Epidermal melanocyte (primary cell): ENCODE data around the gene PCDHGB6.
A peak's percentile ranks its signal among the peaks of the same experiment; 100 is the strongest.
"Not testable (repeated sequence)": the region's sequence is repeated elsewhere in the genome, so short reads cannot be mapped to it uniquely, and the experiment has no call there.

ENCODE experiments used
- DNase-seq: peaks from one replicate; pipeline ENCODE4 v3.0.0; 2011; ENCODE audit warnings: low spot score; ENCODE audit not compliant: insufficient read length

Gene PCDHGB6

DNA sequence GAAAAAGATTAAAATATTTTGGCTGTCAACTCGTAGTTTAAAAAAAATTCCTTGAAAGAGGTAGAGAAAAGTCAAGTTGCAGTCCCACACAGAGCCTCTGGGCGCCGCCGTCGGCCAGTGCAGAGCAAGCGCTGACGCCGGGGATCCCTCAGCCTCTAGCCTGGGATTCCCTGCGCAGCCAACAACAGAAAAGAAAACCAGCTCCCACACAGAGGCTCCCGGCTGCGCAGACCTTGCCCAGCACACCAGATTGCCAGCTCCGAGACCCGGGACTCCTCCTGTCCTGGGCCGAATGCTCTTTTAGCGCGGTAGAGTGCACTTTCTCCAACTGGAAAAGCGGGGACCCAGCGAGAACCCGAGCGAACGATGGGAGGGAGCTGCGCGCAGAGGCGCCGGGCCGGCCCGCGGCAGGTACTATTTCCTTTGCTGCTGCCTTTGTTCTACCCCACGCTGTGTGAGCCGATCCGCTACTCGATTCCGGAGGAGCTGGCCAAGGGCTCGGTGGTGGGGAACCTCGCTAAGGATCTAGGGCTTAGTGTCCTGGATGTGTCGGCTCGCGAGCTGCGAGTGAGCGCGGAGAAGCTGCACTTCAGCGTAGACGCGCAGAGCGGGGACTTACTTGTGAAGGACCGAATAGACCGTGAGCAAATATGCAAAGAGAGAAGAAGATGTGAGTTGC lies 9.8 kb downstream of the PCDHGB6 start, which contains the start of gene PCDHGB7:
PCDHGB7 (plus strand) TSS at position 184 of the 679 bp plus-strand sequence; CDS start at position 367, 183 bp downstream.
- DNase-seq, result not testable (repeated sequence)

DNA sequence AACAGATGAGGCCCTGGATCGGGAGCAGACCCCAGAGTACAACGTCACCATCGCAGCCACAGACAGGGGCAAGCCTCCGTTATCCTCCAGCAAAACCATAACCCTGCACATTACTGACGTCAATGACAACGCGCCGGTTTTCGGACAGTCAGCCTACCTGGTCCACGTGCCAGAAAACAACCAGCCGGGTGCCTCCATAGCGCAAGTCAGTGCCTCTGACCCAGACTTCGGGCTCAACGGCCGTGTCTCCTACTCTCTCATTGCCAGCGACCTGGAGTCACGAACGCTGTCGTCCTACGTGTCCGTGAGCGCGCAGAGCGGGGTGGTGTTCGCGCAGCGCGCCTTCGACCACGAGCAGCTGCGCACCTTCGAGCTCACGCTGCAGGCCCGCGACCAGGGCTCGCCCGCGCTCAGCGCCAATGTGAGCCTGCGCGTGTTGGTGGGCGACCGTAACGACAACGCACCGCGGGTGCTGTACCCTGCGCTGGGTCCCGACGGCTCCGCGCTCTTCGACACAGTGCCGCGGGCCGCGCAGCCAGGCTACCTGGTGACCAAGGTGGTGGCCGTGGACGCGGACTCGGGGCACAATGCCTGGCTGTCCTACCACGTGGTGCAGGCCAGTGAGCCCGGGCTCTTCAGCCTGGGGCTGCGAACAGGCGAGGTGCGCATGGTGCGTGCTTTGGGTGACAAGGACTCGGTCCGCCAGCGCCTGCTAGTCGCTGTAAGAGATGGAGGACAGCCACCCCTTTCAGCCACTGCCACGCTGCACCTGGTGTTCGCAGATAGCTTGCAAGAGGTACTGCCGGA lies 11.5 kb downstream of the PCDHGB6 start:
- DNase-seq, result no peak

DNA sequence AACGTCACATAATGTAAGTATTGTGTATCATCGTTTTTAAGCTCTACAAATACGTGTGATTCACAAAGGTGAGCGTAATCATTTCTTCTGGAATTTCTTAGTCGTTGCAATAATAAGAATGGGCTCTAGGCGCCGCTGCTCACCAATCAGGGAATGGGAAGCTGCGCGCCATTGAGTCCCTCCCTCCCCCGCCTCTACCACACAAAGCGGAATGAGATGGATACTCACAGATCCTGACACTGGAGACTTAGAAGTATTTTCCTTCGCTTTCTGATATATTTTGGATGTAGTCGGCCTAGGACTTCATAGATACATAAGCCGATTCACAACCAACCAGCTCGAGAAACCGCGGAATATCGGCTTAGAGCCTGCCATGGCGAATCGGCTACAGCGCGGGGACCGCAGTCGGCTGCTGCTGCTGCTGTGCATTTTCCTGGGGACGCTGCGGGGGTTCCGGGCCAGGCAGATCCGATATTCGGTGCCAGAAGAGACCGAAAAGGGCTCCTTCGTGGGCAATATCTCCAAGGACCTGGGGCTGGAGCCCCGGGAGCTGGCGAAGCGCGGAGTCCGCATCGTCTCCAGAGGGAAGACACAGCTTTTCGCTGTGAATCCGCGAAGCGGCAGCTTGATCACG lies 13.2 kb downstream of the PCDHGB6 start, which contains the start of gene PCDHGA11:
PCDHGA11 (plus strand) TSS at position 197 of the 634 bp plus-strand sequence; CDS start at position 374, 177 bp downstream.
- DNase-seq, result no peak

DNA sequence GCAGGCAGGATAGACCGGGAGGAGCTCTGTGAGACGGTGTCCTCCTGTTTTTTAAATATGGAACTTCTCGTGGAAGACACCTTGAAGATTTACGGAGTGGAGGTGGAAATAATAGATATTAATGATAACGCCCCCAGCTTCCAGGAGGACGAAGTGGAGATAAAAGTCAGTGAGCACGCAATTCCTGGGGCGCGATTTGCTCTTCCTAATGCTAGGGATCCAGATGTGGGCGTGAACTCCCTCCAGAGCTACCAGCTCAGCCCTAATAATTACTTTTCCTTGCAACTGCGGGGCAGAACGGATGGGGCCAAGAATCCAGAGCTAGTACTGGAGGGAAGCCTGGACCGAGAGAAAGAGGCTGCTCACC lies 13.7 kb downstream of the PCDHGB6 start:
- DNase-seq, result no peak

DNA sequence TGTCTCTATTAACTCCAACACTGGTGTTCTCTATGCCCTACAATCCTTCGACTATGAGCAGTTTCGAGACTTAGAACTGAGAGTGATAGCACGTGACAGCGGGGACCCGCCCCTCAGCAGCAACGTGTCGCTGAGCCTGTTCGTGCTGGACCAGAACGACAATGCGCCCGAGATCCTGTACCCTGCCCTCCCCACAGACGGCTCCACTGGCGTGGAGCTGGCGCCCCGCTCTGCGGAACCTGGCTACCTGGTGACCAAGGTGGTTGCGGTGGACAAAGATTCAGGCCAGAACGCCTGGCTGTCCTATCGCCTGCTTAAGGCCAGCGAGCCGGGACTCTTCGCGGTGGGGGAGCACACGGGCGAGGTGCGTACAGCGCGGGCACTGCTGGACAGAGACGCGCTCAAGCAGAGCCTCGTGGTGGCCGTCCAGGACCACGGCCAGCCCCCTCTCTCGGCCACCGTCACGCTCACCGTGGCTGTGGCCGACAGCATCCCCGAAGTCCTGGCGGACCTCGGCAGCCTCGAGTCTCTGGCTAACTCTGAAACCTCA lies 15.0 kb downstream of the PCDHGB6 start:
- no peak for DNase-seq

DNA sequence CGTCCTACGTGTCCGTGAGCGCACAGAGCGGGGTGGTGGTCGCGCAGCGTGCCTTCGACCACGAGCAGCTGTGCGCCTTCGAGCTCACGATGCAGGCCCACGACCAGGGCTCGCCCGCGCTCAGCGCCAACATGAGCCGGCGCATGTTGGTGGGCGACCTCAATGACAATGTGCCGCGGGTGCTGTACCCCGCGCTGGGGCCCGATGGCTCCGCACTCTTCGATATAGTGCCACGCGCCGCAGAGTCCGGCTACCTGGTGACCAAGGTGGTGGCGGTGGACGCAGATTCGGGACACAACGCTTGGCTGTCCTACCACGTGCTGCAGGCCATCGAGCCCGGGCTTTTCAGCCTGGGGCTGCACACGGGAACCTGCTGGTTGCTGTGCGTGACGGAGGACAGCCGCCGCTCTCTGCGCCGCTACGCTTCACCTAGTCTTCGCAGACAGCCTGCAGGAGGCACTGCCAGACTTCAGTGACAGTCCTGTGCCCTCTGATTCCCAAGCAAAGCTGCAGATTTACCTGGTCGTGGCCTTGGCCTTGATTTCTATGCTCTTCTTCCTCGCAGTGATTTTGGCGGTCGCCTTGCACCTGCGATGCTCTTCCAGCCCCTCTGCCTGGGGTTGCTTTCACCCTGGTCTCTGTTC lies 20.1 kb downstream of the PCDHGB6 start:
- no peak for DNase-seq

DNA sequence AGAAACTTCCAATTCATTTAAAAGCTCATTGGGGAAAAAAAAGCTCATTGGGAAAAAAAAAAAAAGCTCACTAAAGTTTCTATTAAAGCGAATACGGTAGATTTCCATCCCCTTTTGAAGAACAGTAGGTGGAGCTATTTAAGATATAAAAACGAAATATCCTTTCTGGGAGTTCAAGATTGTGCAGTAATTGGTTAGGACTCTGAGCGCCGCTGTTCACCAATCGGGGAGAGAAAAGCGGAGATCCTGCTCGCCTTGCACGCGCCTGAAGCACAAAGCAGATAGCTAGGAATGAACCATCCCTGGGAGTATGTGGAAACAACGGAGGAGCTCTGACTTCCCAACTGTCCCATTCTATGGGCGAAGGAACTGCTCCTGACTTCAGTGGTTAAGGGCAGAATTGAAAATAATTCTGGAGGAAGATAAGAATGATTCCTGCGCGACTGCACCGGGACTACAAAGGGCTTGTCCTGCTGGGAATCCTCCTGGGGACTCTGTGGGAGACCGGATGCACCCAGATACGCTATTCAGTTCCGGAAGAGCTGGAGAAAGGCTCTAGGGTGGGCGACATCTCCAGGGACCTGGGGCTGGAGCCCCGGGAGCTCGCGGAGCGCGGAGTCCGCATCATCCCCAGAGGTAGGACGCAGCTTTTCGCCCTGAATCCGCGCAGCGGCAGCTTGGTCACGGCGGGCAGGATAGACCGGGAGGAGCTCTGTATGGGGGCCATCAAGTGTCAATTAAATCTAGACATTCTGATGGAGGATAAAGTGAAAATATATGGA lies 22.7 kb downstream of the PCDHGB6 start, which contains the start of gene PCDHGA12:
PCDHGA12 (plus strand) TSS at position 176 of the 782 bp plus-strand sequence; CDS start at position 429, 253 bp downstream.
- DNase-seq, result peak; percentile 76

DNA sequence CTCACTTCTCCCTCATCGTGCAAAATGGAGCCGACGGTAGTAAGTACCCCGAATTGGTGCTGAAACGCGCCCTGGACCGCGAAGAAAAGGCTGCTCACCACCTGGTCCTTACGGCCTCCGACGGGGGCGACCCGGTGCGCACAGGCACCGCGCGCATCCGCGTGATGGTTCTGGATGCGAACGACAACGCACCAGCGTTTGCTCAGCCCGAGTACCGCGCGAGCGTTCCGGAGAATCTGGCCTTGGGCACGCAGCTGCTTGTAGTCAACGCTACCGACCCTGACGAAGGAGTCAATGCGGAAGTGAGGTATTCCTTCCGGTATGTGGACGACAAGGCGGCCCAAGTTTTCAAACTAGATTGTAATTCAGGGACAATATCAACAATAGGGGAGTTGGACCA lies 23.5 kb downstream of the PCDHGB6 start:
- DNase-seq, result no peak

DNA sequence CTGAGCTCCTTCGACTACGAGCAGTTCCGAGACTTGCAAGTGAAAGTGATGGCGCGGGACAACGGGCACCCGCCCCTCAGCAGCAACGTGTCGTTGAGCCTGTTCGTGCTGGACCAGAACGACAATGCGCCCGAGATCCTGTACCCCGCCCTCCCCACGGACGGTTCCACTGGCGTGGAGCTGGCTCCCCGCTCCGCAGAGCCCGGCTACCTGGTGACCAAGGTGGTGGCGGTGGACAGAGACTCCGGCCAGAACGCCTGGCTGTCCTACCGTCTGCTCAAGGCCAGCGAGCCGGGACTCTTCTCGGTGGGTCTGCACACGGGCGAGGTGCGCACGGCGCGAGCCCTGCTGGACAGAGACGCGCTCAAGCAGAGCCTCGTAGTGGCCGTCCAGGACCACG lies 24.5 kb downstream of the PCDHGB6 start:
- not testable (repeated sequence) for DNase-seq

DNA sequence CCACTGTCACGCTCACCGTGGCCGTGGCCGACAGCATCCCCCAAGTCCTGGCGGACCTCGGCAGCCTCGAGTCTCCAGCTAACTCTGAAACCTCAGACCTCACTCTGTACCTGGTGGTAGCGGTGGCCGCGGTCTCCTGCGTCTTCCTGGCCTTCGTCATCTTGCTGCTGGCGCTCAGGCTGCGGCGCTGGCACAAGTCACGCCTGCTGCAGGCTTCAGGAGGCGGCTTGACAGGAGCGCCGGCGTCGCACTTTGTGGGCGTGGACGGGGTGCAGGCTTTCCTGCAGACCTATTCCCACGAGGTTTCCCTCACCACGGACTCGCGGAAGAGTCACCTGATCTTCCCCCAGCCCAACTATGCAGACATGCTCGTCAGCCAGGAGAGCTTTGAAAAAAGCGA lies 24.9 kb downstream of the PCDHGB6 start:
- not testable (repeated sequence) for DNase-seq

DNA sequence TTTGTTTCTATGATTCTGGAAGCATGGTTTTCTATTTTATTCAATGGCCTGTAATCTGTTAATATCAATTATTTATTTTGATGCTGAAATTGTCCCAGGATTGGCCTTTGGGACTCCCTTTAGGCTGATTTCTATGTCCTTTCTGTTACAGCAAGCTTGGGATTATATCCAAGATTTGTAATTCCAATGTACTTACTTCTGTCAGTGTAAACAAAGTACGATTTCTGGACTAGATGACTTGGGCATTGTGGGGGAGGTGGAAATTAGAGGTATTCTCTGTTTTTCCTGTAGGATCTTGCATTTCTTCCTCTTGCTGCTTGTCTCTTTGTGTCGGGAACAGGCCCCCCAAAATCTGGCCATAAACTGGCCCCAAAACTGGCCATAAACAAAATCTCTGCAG lies 26.2 kb downstream of the PCDHGB6 start:
- no peak for DNase-seq

DNA sequence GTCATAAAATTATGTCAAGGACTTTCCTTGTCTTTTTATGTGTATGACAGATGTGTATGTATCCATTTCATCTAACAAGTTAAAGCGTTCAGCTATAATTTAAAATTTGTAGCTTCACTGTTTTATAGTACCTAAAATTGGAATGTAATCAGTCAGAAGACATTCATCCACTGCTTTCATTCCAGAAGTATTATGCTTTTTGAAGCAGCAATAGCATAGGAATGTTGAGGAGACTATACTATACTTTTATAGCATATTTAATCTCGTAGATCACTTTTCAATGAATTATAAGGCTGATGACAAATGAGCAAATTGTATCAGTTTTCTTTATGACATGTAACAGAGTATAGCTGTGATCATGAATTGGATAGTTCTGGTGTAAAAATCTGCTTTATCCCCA lies 29.4 kb downstream of the PCDHGB6 start:
- no peak for DNase-seq

DNA sequence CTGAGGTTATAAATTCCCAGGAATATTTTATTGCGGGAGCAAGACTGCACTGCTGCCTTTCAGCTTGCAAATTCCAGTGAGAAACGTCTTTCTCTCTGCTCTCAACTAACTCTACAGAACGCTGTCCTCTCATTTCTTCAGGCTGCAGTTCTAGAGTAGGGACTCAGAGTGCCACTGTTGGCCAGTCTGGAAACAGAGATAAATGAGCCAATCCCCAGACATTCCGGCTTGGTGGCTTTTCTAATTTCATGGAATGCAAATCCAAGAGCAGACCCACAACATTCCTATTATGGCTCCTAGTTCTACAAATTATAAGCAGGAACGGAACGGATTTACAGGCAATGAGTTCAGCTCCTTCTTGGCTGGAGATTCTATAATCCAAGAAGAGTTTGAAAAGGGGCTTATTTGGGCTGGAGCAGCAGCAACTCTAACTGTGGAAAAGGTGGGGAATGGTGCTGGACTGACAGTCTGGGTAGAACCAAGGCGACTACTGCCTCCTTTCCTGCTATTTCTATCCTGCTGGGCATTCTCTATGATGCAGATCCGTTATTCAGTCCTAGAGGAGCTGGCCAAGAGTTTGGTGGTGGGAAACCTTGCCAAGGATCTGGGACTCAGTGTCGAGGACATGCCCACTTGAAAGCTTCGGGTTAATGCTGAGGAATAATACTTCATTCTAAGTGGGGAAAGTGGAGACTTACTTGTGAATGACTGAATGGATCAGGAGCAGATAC lies 31.8 kb downstream of the PCDHGB6 start:
- no peak for DNase-seq

DNA sequence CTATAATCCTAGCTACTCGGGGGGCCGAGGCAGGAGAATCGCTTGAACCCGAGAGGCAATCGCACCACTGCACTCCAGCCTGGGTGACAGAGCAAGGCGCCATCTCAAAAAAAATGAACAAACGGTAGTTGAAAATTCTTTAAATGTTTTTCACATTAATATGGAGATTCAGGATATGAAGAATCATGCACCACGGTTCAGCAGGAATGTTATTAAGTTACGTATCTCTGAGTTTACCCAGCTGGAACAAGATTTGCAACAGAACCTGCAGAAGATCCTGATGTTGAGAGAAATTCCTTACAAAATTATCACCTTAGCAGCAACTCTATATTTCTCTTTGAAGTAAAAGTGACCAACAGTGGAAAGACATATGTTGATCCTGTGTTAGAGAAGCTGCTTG lies 32.5 kb downstream of the PCDHGB6 start:
- no peak for DNase-seq

DNA sequence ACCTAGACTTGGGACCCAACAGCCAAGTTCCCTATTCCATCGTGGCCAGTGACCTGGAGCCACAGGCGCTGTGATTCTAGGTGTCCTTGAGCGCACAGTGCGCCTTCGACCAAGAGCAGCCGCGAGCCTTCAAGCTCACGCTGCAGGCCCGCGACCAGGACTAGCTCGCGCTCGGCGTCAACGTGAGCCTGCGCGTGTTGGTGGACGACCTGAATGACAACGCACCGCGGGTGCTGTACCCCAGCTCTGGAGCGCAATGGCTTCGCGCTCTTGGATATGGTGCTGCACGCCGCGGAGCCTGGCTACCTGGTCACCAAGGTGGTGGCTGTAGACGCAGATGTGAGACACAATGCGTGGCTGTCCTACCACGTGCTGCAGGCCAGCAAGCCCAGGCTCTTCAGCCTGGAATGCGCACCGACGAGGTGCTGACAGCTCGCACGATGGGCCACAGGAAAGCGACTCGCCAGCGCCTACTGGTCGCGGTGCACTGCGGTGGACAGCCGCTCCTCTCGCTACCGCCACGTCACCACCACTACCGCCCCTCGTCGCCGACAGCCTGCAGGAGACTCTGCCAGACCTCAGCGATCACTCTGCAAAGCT lies 33.9 kb downstream of the PCDHGB6 start:
- DNase-seq, result no peak
